CD4-positive, CD25-positive, alpha-beta regulatory T cell (primary cell): ENCODE measurements around the gene ALDH16A1. TPM values are rescaled to one million over a fixed set of nuclear protein-coding genes. Genes with fewer than 3 reads are reported as not detected.

ENCODE experiments used
- ATAC-seq, 2 donors: fragments of 150-1000 bp; cut with Tn5 transposase; one replicate each; pipeline ENCODE4 v1.10.0; 2021; ENCODE audit warnings: low read depth in 2 of 2, moderate number of reproducible peaks in 2 of 2, moderate library complexity in 1 of 2
- DNase-seq, 3 donors: peaks; one replicate each; pipeline versions ENCODE4 v3.0.0 to v3.0.0-alpha.2; 2012 to 2022; ENCODE audit warnings: mixed read lengths in 1 of 3
- H3K27ac ChIP-seq: one replicate; pipeline ENCODE4 v1.7.0; 2013; ENCODE audit warnings: mild to moderate bottlenecking, low read length; ENCODE audit not compliant: insufficient read depth, poor library complexity, severe bottlenecking
- H3K27me3 ChIP-seq: one replicate; pipeline ENCODE4 v1.7.0; 2013; ENCODE audit warnings: low read length; ENCODE audit not compliant: control insufficient read depth, insufficient read depth
- H3K36me3 ChIP-seq: one replicate; pipeline ENCODE4 v1.7.0; 2013; ENCODE audit warnings: mild to moderate bottlenecking, low read length, moderate library complexity; ENCODE audit not compliant: control insufficient read depth, insufficient read depth
- H3K4me1 ChIP-seq: 2 replicates; pipeline ENCODE4 v1.7.0; 2013; ENCODE audit warnings: mild to moderate bottlenecking, low read length; ENCODE audit not compliant: insufficient read depth, control insufficient read depth, poor library complexity, severe bottlenecking
- H3K4me3 ChIP-seq: one replicate; pipeline ENCODE4 v1.7.0; 2013; ENCODE audit warnings: low read depth, mild to moderate bottlenecking, low read length, moderate library complexity
- H3K9me3 ChIP-seq, 2 experiments: 1 replicate in 1 of 2; 2 replicates in 1 of 2; pipeline ENCODE4 v1.7.0; 2013; ENCODE audit warnings: low read length in 2 of 2, mild to moderate bottlenecking in 1 of 2, moderate library complexity in 1 of 2; ENCODE audit not compliant: control insufficient read depth in 2 of 2
- H3K27ac Mint-ChIP-seq, 3 donors: one replicate each; pipeline ENCODE4 v1.8.0; 2020 to 2022; ENCODE audit warnings: mild to moderate bottlenecking in 3 of 3, mixed read lengths in 3 of 3, moderate library complexity in 2 of 3
- H3K27me3 Mint-ChIP-seq: one replicate; pipeline ENCODE4 v1.8.0; 2022; ENCODE audit warnings: mild to moderate bottlenecking, mixed read lengths
- H3K36me3 Mint-ChIP-seq: one replicate; pipeline ENCODE4 v1.8.0; 2020; ENCODE audit warnings: mixed read lengths
- H3K4me1 Mint-ChIP-seq, 4 donors: one replicate each; pipeline ENCODE4 v1.8.0; 2020 to 2022; ENCODE audit warnings: mixed read lengths in 4 of 4, mild to moderate bottlenecking in 1 of 4
- H3K4me3 Mint-ChIP-seq, 4 donors: one replicate each; pipeline ENCODE4 v1.8.0; 2020 to 2022; ENCODE audit warnings: mild to moderate bottlenecking in 4 of 4, mixed read lengths in 4 of 4, moderate library complexity in 3 of 4
- H3K9me3 Mint-ChIP-seq, 7 donors: one replicate each; pipeline ENCODE4 v1.8.0; 2020 to 2022; ENCODE audit warnings: mixed read lengths in 7 of 7, mild to moderate bottlenecking in 3 of 7, moderate library complexity in 2 of 7
- polyA plus RNA-seq, 4 donors: library from polyadenylated mRNA; unstranded; fragments of 300-500 nt; fragmentation: Illumina TruSeq; gene quantifications; one replicate each; pipeline ENCODE4 v1.2.3, GENCODE V29; 2021
- total RNA-seq: library from RNA; stranded (reverse); gene quantifications from one replicate; pipeline ENCODE4 v1.2.3, GENCODE V29; 2022

Gene ALDH16A1
- total RNA-seq (41.0 TPM), polyA plus RNA-seq (10 to 100 TPM; 32.7 to 47.1 (median 42.3) TPM)

GRCh38 chr19:49453013-49453756 is at the start of gene ALDH16A1:
TSS of gene ALDH16A1 (plus strand) at chr19:49453225. CDS start at chr19:49453332, 107 bp downstream.
- H3K27me3 Mint-ChIP-seq: no peaks in the 10 kb centered on the region
- H3K4me3 Mint-ChIP-seq: peak within 1 kb of the TSS; percentile 95 to 100 (median 97)
- Histone ChIP-seq H3K9me3 (no peaks in the 10 kb centered on the region), H3K4me1 (peaks cover 43% of the 10 kb centered on the region), H3K27ac (peak within 1 kb of the TSS; percentile 94), H3K27me3 (no peaks in the 10 kb centered on the region), H3K36me3 (peaks cover 15% of the 10 kb centered on the region), H3K4me3 (peak within 1 kb of the TSS; percentile 99)
- peak within 1 kb of the TSS; percentile 98 to 99 (median 99) for H3K27ac Mint-ChIP-seq
- H3K9me3 Mint-ChIP-seq: no peaks in the 10 kb centered on the region
- H3K4me1 Mint-ChIP-seq: peaks cover 7 to 68% (median 34%) of the 10 kb centered on the region in 4 donors
- peak; percentile 96 to 99 (median 97) for DNase-seq
- peaks cover 27% of the 10 kb centered on the region for H3K36me3 Mint-ChIP-seq
- peak; percentile 90 to 92 for ATAC-seq

- peaks cover 0 to 26% (median 15%) of the 10 kb centered on the region in 4 donors for H3K4me1 Mint-ChIP-seq
- H3K9me3 ChIP-seq: no peaks in the 10 kb centered on the region
- H3K36me3 Mint-ChIP-seq: no peaks in the 10 kb centered on the region
- no peak for DNase-seq
- peaks cover 8% of the 10 kb centered on the region for H3K4me1 ChIP-seq
- H3K27me3 ChIP-seq: no peaks in the 10 kb centered on the region
- no peaks in the 10 kb centered on the region for H3K9me3 Mint-ChIP-seq
- peak overlapping the region in 1 of 4 donors; percentile 47 for H3K4me3 Mint-ChIP-seq
- no peak overlapping the region for H3K27ac ChIP-seq
- ATAC-seq: no peak
- H3K27ac Mint-ChIP-seq: no peak overlapping the region
- H3K4me3 ChIP-seq: no peak overlapping the region
- H3K27me3 Mint-ChIP-seq: peaks cover 3% of the 10 kb centered on the region
- no peaks in the 10 kb centered on the region for H3K36me3 ChIP-seq
Observed at GRCh38 chr19:49403404-49404187, 49.4 kb upstream of the ALDH16A1 start.

GRCh38 chr19:49407079-49407478 is 45.9 kb upstream of the ALDH16A1 start:
- DNase-seq (no peak), ATAC-seq (no peak)
- Histone ChIP-seq H3K9me3 (no peaks in the 10 kb centered on the region), H3K27me3 (no peaks in the 10 kb centered on the region), H3K27ac (no peak overlapping the region), H3K4me3 (no peak overlapping the region), H3K4me1 (peaks cover 35% of the 10 kb centered on the region), H3K36me3 (no peaks in the 10 kb centered on the region)
- peaks cover 7 to 55% (median 38%) of the 10 kb centered on the region in 4 donors for H3K4me1 Mint-ChIP-seq
- H3K27me3 Mint-ChIP-seq: no peaks in the 10 kb centered on the region
- H3K36me3 Mint-ChIP-seq: no peaks in the 10 kb centered on the region
- no peak overlapping the region for H3K4me3 Mint-ChIP-seq
- no peak overlapping the region for H3K27ac Mint-ChIP-seq
- H3K9me3 Mint-ChIP-seq: no peaks in the 10 kb centered on the region

GRCh38 chr19:49407482-49408015 is 45.5 kb upstream of the ALDH16A1 start:
- no peaks in the 10 kb centered on the region for H3K27me3 ChIP-seq
- no peaks in the 10 kb centered on the region for H3K9me3 Mint-ChIP-seq
- DNase-seq (no peak), ATAC-seq (no peak)
- peak overlapping the region in 2 of 3 donors; percentile 73 to 79 for H3K27ac Mint-ChIP-seq
- H3K4me3 Mint-ChIP-seq: peak overlapping the region in 1 of 4 donors; percentile 38
- H3K27me3 Mint-ChIP-seq: no peaks in the 10 kb centered on the region
- H3K4me1 Mint-ChIP-seq: peaks cover 7 to 58% (median 40%) of the 10 kb centered on the region in 4 donors
- no peaks in the 10 kb centered on the region for H3K9me3 ChIP-seq
- H3K36me3 Mint-ChIP-seq: no peaks in the 10 kb centered on the region
- no peaks in the 10 kb centered on the region for H3K36me3 ChIP-seq
- H3K27ac ChIP-seq: no peak overlapping the region
- H3K4me1 ChIP-seq: peaks cover 39% of the 10 kb centered on the region
- H3K4me3 ChIP-seq: no peak overlapping the region

GRCh38 chr19:49408816-49409440 is 44.1 kb upstream of the ALDH16A1 start:
- peaks cover 39% of the 10 kb centered on the region for H3K4me1 ChIP-seq
- H3K4me3 ChIP-seq: peak overlapping the region; percentile 45
- ATAC-seq: no peak

GRCh38 chr19:49409441-49410029 is 43.5 kb upstream of the ALDH16A1 start:
- peaks cover 7 to 54% (median 40%) of the 10 kb centered on the region in 4 donors for H3K4me1 Mint-ChIP-seq

More at GRCh38 chr19:49408816-49409440, 44.1 kb upstream of the ALDH16A1 start:
- H3K27me3 Mint-ChIP-seq: no peaks in the 10 kb centered on the region
- peaks cover 7 to 54% (median 40%) of the 10 kb centered on the region in 4 donors for H3K4me1 Mint-ChIP-seq
- peak overlapping the region in 3 of 4 donors; percentile 22 to 79 (median 34) for H3K4me3 Mint-ChIP-seq
- H3K27ac ChIP-seq: peak overlapping the region; percentile 24
- no peaks in the 10 kb centered on the region for H3K36me3 ChIP-seq
- no peak for DNase-seq
- H3K27ac Mint-ChIP-seq: peak overlapping the region; percentile 81 to 89 (median 88)
- no peaks in the 10 kb centered on the region for H3K9me3 ChIP-seq
- H3K27me3 ChIP-seq: no peaks in the 10 kb centered on the region
- no peaks in the 10 kb centered on the region for H3K9me3 Mint-ChIP-seq
- no peaks in the 10 kb centered on the region for H3K36me3 Mint-ChIP-seq

More at GRCh38 chr19:49409441-49410029, 43.5 kb upstream of the ALDH16A1 start:
- Mint-ChIP-seq H3K36me3 (no peaks in the 10 kb centered on the region), H3K4me3 (peak overlapping the region; percentile 22 to 79 (median 30)), H3K9me3 (no peaks in the 10 kb centered on the region), H3K27ac (peak overlapping the region; percentile 81 to 89 (median 88)), H3K27me3 (no peaks in the 10 kb centered on the region)
- Histone ChIP-seq H3K4me3 (peak overlapping the region; percentile 45), H3K9me3 (no peaks in the 10 kb centered on the region), H3K4me1 (peaks cover 39% of the 10 kb centered on the region), H3K36me3 (no peaks in the 10 kb centered on the region), H3K27me3 (no peaks in the 10 kb centered on the region), H3K27ac (no peak overlapping the region)
- DNase-seq: peak in 1 of 3 donors; percentile 66
- ATAC-seq: peak in 1 of 2 donors; percentile 57
